ENCODE data around the gene XG. TPM values are rescaled to one million over a fixed set of nuclear protein-coding genes. Genes with fewer than 3 reads are reported as not detected.

The XG gene
- total RNA-seq, 1 experiment from 2014 or later = 1.0 TPM

- peaks cover 4% of the 10 kb centered on the region for H3K9me3 Mint-ChIP-seq
- ChIA-PET POLR2A (no interaction called here), CTCF (no interaction called here)
- H3K4me1 Mint-ChIP-seq = peaks cover 6% of the 10 kb centered on the region
- H3K4me3 Mint-ChIP-seq = no peak overlapping the region
- no peak overlapping the region for H3K27ac Mint-ChIP-seq
- TF ChIP-seq PRDM15 (CRISPR knock-in tag; IDR thresholded peaks at IDR 0.05) (no peak), ZBTB21 (CRISPR knock-in tag; IDR thresholded peaks at IDR 0.05; ENCODE audit: borderline replicate concordance) (no peak), ZBTB43 (CRISPR knock-in tag; IDR thresholded peaks at IDR 0.05) (no peak), GRHL2 (CRISPR knock-in tag; IDR thresholded peaks at IDR 0.05; ENCODE audit: insufficient replicate concordance, severe bottlenecking) (no peak), JAZF1 (CRISPR knock-in tag; IDR thresholded peaks at IDR 0.05) (no peak), FOXK1 (CRISPR knock-in tag; IDR thresholded peaks at IDR 0.05) (no peak), KAT7 (CRISPR knock-in tag; IDR thresholded peaks at IDR 0.05; ENCODE audit: borderline replicate concordance) (no peak), RELA (CRISPR knock-in tag; IDR thresholded peaks at IDR 0.05; ENCODE audit: borderline replicate concordance) (no peak), AFF4 (CRISPR knock-in tag; IDR thresholded peaks at IDR 0.05; ENCODE audit: borderline replicate concordance) (no peak), FOXP4 (CRISPR knock-in tag; IDR thresholded peaks at IDR 0.05) (no peak), RORB (CRISPR knock-in tag; IDR thresholded peaks at IDR 0.05) (no peak), ZNF396 (CRISPR knock-in tag; IDR thresholded peaks at IDR 0.05; ENCODE audit: borderline replicate concordance) (no peak)
- H3K36me3 Mint-ChIP-seq = peaks cover 33% of the 10 kb centered on the region
- DNase-seq (ENCODE audit: low spot score) (no peak), ATAC-seq (no peak)
- no peaks in the 10 kb centered on the region for H3K27me3 Mint-ChIP-seq (ENCODE audit: low read depth)
Measured at GRCh38 chrX:2718821-2719220, 33.0 kb upstream of the XG start.

- H3K9me3 Mint-ChIP-seq = peaks cover 4% of the 10 kb centered on the region
- H3K4me1 Mint-ChIP-seq = peaks cover 3% of the 10 kb centered on the region
- ATAC-seq (no peak), DNase-seq (ENCODE audit: low spot score) (no peak)
- CTCF ChIA-PET = no interaction called here
- POLR2A ChIA-PET = no interaction called here
- no peak overlapping the region for H3K27ac Mint-ChIP-seq
- peaks cover 38% of the 10 kb centered on the region for H3K36me3 Mint-ChIP-seq
- H3K27me3 Mint-ChIP-seq (ENCODE audit: low read depth) = no peaks in the 10 kb centered on the region
- H3K4me3 Mint-ChIP-seq = no peak overlapping the region
- no peak for TF ChIP-seq AFF4 (CRISPR knock-in tag; IDR thresholded peaks at IDR 0.05; ENCODE audit: borderline replicate concordance)
- no peak for TF ChIP-seq IRF1 (CRISPR knock-in tag; IDR thresholded peaks at IDR 0.05)
- no peak for TF ChIP-seq MXD4 (CRISPR knock-in tag; IDR thresholded peaks at IDR 0.05; ENCODE audit: borderline replicate concordance)
- no peak for TF ChIP-seq ZNF263 (CRISPR knock-in tag; IDR thresholded peaks at IDR 0.05; ENCODE audit: low read depth)
- TF ChIP-seq JUN (CRISPR knock-in tag; IDR thresholded peaks at IDR 0.05) = no peak
- TF ChIP-seq ZNF138 (CRISPR knock-in tag; conservative IDR thresholded peaks at IDR 0.05) = no peak
- TF ChIP-seq JAZF1 (CRISPR knock-in tag; IDR thresholded peaks at IDR 0.05) = no peak
- no peak for TF ChIP-seq NR1H2 (CRISPR knock-in tag; IDR thresholded peaks at IDR 0.05)
- no peak for TF ChIP-seq ZNF671 (CRISPR knock-in tag; IDR thresholded peaks at IDR 0.05)
Measured at GRCh38 chrX:2719774-2720447, 31.9 kb upstream of the XG start.
